ENCODE results near the gene NBEAL1. TPM values are rescaled to one million over a fixed set of nuclear protein-coding genes. Genes with fewer than 3 reads are reported as not detected.

NBEAL1 gene
- total and polyA plus RNA-seq, 10 donors, result 3.5 to 34.3 (median 24.2) TPM

- 83 to 94% (median 91%) methylated on average over 5 of the region's 5 CpGs for WGBS, 5 donors
- Histone ChIP-seq H3K4me3 (no peak overlapping the region), H3K27ac (no peak overlapping the region), H3K36me3 (no peaks in the 10 kb centered on the region), H3K27me3 (replicated peaks in 1 of 7) (no peaks in the 10 kb centered on the region), H3K9me3 (no peaks in the 10 kb centered on the region), H3K4me1 (peaks cover 0 to 7% (median 0%) of the 10 kb centered on the region in 6 donors)
- no peak for DNase-seq
- intact Hi-C loops (cut with DNase I; ENCODE audit: low total_unique reads), result no loop called here
- no peak for TF ChIP-seq CTCF (IDR thresholded peaks at IDR 0.05 in 8 of 11, conservative IDR thresholded peaks at IDR 0.05 in 3 of 11)
- no peak for TF ChIP-seq POLR2A (IDR thresholded peaks at IDR 0.05)
- no peak for TF ChIP-seq POLR2AphosphoS5 (IDR thresholded peaks at IDR 0.05)
Measured at GRCh38 chr2:203030991-203031390, 16.3 kb downstream of the NBEAL1 start.

DNA sequence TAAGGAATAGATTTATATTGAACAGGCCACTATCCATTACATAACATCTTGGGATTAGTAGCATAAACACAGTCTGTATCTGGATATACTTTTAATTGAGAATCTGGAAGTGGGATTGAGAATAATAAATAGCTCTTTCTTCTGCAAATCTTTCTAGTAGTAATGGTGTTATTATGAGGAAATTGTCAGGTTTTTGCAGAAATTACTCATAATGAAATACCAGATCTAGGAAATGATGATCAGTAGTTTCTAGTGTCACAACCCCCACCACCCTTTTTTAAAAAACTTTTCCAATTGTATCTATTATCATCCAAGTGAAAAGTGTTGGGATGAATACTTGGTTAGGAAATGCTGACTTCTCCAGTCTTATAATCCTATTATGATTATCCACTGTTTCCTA is 18.7 kb downstream of the NBEAL1 start:
- Histone ChIP-seq H3K27me3 (replicated peaks in 1 of 7) (no peaks in the 10 kb centered on the region), H3K4me1 (peaks cover 0 to 7% (median 0%) of the 10 kb centered on the region in 6 donors), H3K27ac (no peak overlapping the region), H3K4me3 (no peak overlapping the region), H3K9me3 (no peaks in the 10 kb centered on the region), H3K36me3 (no peaks in the 10 kb centered on the region)
- intact Hi-C loops (cut with DNase I; ENCODE audit: low total_unique reads), result no loop called here
- TF ChIP-seq POLR2AphosphoS5 (IDR thresholded peaks at IDR 0.05) (no peak), CTCF (IDR thresholded peaks at IDR 0.05 in 8 of 11, conservative IDR thresholded peaks at IDR 0.05 in 3 of 11) (no peak), POLR2A (IDR thresholded peaks at IDR 0.05) (no peak)
- no peak for DNase-seq

- H3K4me3 ChIP-seq, result no peak overlapping the region
- no peaks in the 10 kb centered on the region for H3K9me3 ChIP-seq
- DNase-seq, result no peak
- H3K4me1 ChIP-seq, result peaks cover 0 to 7% (median 0%) of the 10 kb centered on the region in 6 donors
- H3K36me3 ChIP-seq, result peaks cover 0 to 4% (median 0%) of the 10 kb centered on the region in 6 donors
- no peaks in the 10 kb centered on the region for H3K27me3 ChIP-seq (replicated peaks in 1 of 7)
- intact Hi-C loops (cut with DNase I; ENCODE audit: low total_unique reads), result no loop called here
- 76 to 84% (median 83%) methylated on average over 3 of the region's 3 CpGs for WGBS, 5 donors
- TF ChIP-seq CTCF (IDR thresholded peaks at IDR 0.05 in 8 of 11, conservative IDR thresholded peaks at IDR 0.05 in 3 of 11) (no peak), POLR2AphosphoS5 (IDR thresholded peaks at IDR 0.05) (no peak), POLR2A (IDR thresholded peaks at IDR 0.05) (no peak)
- no peak overlapping the region for H3K27ac ChIP-seq
Measured at GRCh38 chr2:203035879-203036470, 21.3 kb downstream of the NBEAL1 start.

DNA sequence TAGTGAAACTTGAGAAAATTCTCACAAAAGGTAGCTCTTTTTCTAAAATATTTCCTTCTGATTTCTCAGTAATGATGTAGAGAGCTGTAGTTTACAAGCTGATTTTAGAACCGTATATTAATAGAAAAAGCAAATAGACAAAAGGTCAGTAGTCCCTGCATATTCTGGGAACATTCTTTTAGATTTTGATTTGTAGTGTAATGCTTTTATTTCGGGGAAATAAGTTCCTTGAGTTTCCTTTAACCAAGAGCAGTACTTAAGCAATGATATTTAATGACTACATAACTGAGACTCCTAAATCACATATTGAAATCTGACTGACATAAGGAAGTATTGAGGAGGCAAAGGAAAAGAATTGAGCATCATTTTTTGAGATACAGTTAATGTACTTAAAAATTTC is 22.4 kb downstream of the NBEAL1 start:
- no peak for DNase-seq
- Histone ChIP-seq H3K9me3 (no peaks in the 10 kb centered on the region), H3K27ac (peak overlapping the region in 1 of 8 donors; percentile 30), H3K4me3 (no peak overlapping the region), H3K4me1 (peaks cover 0 to 7% (median 0%) of the 10 kb centered on the region in 6 donors), H3K36me3 (peaks cover 0 to 8% (median under 1%) of the 10 kb centered on the region in 6 donors), H3K27me3 (replicated peaks in 1 of 7) (no peaks in the 10 kb centered on the region)
- 76 to 90% (median 82%) methylated on average over 2 of the region's 2 CpGs for WGBS, 5 donors
- TF ChIP-seq POLR2A (IDR thresholded peaks at IDR 0.05) (no peak), CTCF (IDR thresholded peaks at IDR 0.05 in 8 of 11, conservative IDR thresholded peaks at IDR 0.05 in 3 of 11) (no peak), POLR2AphosphoS5 (IDR thresholded peaks at IDR 0.05) (no peak)
- intact Hi-C loops (cut with DNase I; ENCODE audit: low total_unique reads), result no loop called here

Measured in spleen (tissue), 11 donors.